Fibroblast of skin of left biceps (primary cell): ENCODE data around the gene SUZ12.
"Not testable (repeated sequence)": the region's sequence is repeated elsewhere in the genome, so short reads cannot be mapped to it uniquely, and the experiment has no call there.

ENCODE experiments used
- DNase-seq, 2 experiments: peaks; one replicate each; pipeline ENCODE4 v3.0.0-alpha.2; 2013; ENCODE audit warnings: low read depth in 2 of 2

Gene SUZ12

GRCh38 chr17:31936615-31937609 lies at the start of gene SUZ12:
Gene SUZ12, plus strand, starts transcription at chr17:31937007. Its CDS starts 240 bp downstream, at chr17:31937247.
- DNase-seq = peak; percentile 67

DNA sequence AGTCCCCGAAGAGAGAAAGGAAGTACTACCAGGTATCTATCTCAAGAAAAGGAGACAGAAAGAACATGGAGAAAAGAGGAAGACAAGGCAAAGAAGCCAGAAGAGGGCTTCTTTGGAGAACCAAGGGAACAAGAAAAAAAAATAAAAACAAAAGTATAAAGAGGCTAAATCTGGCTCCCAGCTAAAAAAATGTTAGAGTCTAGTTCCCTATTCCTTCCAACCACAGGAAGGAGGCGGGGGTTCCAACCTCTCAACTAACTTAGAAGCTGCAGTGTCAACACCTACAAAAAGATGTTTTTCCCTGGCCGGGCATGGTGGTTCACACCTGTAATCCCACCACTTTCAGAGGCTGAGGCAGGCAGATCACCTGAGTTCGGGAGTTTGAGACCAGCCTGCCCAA lies 48.7 kb upstream of the SUZ12 start:
- no peak for DNase-seq

DNA sequence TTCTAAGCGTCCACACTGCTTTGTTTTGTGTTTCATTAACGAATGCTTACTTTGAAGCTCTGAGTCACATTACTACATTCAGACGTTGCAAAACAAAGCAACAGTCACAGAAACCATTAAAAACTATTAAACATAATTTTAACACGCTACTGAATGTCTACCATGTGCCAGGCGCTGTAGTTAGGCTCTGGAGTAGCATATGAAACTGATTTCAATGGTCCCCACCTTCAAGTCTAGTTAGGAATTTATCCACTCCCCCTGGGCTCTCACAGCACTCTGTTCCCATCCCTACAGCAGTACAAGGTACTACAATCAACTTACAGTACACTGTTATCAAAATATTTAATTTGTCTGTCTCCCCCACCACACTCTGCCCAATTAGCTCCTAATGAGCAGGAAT lies 35.9 kb upstream of the SUZ12 start:
- no peak for DNase-seq

GRCh38 chr17:31902693-31903092 lies 34.1 kb upstream of the SUZ12 start:
- DNase-seq = no peak

DNA sequence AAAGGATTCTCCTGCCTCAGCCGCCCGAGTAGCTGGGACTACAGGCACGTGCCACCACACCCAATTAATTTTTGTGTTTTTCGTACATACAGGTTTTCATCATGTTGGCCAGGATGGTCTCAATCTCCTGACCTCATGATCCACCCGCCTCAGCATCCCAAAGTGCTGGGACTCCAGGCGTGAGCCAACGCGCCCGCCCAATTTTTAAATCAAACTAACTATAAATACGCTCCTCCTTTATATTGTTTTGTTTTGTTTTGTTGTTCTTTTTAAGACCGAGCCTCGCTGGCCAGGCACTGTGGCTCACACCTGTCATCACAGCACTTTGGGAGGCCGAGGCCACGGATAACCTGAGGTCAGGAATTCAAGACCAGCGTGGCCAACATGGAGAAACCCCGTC lies 33.4 kb upstream of the SUZ12 start:
- DNase-seq = no peak

- DNase-seq = peak; percentile 36 to 41
Observed at GRCh38 chr17:31907342-31907962, 29.4 kb upstream of the SUZ12 start.

GRCh38 chr17:31908386-31908785 lies 28.4 kb upstream of the SUZ12 start:
- DNase-seq = no peak

DNA sequence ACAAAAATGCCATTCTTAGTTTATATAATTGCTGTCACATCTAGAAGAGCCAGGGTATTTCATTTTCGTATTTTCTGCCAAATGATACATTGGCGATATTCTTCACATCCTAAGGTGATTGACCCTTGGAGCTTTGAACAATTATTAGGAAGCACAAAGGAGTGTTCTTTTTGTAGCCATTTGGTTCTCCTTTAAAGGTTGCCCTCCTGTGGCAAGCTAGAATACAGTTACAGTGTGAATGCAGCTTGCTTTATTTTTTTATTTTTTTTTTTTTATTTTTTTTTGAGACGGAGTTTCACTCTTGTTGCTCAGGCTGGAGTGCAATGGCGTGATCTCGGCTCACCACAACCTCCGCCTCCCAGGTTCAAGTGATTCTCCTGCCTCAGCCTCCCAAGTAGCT lies 24.1 kb upstream of the SUZ12 start:
- not testable (repeated sequence) for DNase-seq

DNA sequence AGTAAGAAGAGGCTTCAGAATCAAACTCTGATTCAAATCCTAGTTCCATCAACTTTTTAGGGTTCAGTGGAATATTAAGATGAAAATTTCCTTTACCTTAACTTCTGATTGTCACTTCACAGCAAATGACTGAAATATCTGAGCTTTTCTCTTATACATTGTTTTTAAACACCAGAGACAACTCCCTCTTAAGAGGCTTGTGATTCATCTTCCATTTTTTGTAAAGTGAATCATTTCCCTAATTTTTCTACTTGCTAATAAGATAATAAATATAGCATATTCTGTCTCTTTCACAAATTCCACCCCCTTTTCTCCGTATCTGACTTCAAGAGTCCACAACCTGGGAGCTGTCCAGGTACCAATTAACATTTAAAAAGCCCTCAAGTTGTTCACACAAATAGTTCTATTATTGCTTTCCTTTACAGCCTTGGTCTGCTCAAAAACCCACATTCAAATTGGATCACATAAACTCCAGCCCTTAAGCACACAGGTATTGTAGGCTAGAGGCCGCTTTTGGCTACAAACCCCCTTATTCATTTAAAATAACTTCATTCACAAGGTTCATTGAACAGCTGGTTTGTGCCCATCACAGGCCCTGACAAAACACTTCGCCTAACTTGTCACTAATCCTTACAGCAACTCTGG lies 21.2 kb upstream of the SUZ12 start:
- DNase-seq = no peak

GRCh38 chr17:31916491-31917064 lies 20.2 kb upstream of the SUZ12 start:
- DNase-seq = no peak

- no peak for DNase-seq
Observed at GRCh38 chr17:31917065-31917529, 19.7 kb upstream of the SUZ12 start.

GRCh38 chr17:31917721-31918120 lies 19.1 kb upstream of the SUZ12 start:
- not testable (repeated sequence) for DNase-seq

DNA sequence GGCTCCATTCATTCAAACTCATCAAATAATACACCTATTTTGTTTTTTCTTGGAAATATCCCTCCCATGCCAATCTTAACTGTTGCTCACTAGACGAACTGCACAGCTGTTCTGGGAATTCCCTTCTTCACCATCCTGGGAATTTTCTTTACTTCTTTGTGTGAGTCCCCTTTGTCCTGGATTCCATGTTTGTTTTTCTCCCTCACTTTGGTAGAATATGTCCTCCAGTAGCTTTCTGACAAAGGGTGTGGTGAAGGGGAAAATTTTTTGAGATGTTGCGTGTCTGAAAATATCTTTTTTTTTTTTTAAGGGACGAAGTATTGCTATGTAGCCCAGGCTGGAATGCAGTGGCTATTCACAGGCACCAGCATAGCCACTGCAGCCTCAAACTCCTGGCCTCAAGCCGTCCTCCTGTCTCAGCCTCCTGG lies 18.1 kb upstream of the SUZ12 start:
- no peak for DNase-seq

DNA sequence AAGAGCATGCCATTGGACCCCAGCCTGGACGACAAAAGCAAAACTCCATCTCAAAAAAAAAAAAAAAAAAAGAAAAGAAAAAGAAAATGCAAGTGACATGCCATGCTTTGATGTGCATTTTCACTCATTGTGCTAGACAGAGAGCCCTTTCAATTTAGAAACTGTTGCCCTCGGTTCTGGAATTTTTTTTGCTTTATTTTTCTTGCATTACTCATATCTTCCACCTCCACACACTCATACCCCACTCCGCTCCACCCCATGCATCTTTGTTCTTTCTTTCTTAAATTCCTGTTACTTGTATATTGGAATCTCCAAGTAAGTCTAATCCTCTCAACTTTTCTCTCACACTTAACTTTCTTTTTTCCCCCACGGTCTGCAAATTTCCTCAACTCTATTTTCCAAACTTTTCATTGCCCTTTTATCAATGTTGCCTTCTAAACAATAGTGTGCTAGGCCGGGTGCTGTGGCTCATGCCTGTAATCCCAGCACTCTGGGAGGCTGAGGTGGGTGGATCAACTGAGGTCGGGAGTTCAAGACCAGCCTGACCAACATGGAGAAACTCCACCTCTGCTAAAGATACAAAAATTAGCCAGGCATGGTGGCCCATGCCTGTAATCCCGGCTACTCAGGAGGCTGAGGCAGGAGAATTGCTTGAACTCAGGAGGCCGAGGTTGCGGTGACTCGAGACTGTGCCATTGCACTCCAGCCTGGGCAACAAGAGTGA lies 16.8 kb upstream of the SUZ12 start:
- DNase-seq = no peak

DNA sequence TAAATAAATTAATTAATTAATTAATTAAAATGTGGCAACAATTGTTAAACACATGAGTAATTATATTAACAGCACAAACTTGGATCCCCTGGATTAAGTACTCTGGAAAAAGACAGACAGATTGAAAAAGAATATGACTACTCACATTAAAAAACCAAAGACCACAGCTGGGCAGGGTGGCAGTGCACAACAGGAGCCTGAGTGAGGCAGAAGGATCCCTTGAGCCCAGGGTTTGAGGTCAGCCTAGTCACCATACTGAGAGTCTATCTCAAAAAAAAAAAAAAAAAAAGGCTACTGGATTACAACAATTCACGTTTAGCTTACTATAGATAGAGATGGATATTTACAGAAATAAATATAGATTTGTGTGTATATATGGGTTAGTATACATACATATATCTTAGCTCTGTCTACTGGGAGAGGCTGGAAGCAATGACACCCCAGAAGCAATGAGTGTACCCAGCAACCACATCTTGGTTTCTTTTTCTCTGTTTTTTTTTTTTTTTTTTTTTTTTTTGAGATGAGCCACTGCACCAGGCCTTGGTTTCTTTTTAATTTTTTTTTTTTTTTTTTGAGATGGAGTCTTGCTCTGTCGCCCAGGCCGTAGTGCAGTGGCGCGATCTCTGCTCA lies 10.6 kb upstream of the SUZ12 start:
- DNase-seq = no peak

DNA sequence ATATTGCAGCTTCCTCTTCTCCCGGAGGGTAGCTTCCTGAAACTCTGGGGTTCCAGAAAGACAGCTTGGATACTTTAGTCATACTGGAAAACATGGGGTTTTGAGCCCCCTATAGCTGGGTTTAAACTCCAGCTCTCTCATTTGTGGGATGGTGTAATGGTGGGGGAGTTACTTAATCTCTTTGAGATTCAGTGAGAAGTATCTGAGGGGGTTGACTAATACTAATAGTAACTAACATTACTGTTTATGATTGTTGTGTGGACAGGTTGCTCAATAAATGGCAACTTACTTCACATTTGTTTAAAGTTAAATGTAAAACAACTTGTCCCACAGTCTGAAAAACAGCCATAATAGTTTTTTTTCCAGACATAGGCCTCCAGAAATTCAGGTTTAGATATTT lies 5.1 kb upstream of the SUZ12 start:
- DNase-seq = no peak

GRCh38 chr17:31935512-31935911 lies 1.3 kb upstream of the SUZ12 start:
- no peak for DNase-seq

DNA sequence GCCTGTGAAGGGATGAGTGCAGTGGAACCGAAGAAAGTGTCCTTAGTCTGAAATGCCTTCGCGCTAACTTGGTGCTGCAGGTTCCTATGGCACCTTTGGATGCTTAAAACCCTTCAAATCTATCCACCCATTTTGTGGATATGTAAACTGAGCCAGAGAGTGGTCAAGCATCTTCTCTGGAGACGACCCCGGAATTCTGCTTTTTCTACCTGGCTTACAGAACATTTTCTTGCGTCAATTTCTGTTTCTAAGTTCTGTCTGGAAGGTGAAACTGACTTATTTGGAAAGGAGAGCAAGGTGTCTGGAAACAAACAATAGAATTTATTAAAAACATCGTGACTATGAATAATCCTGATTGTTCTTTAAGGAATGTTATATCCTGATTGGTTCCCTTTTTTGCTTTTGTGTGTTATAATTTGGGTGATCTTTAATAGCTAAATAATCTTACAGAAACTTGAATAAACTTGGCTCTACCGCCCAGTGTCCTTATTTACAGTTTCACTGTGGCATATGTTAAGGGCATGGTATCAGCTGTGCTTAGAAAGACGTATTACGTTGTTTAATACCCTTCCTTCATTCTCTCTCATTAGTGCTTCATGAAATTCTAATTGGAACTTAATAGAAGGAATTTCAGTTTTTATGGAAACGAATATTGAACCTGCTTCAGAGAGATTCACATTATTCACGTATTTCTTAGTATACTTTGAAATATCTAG lies 1.3 kb downstream of the SUZ12 start:
- not testable (repeated sequence) for DNase-seq

DNA sequence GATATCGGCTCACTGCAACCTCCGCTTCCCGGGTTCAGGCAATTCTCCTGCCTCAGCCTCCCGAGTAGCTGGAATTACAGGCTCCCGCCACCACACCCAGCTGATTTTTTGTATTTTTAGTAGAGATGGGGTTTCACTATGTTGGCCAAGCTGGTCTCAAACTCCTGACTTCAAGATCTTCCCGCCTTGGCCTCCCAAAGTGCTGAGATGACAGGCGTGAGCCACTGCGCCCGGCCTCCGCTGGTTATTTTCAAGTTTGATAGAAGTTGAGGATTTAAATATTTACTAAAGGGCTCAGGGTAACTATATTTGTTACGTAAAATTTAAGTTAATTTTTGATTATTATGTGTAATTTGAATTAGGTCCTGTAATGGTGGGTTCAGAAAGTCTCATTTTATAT lies 5.1 kb downstream of the SUZ12 start:
- DNase-seq = not testable (repeated sequence)

GRCh38 chr17:31942396-31942795 lies 5.6 kb downstream of the SUZ12 start:
- not testable (repeated sequence) for DNase-seq
